ENCODE data around the gene GATM.
A peak's percentile ranks its signal among the peaks of the same experiment; 100 is the strongest.

GATM gene

GRCh38 chr15:45401665-45402161, 23.4 kb upstream of the GATM start:
- Histone ChIP-seq H3K9me3 (no peaks in the 10 kb centered on the region), H3K4me3 (ENCODE audit: low read depth, low read length) (peak overlapping the region; percentile 94), H3K27me3 (peaks cover 10% of the 10 kb centered on the region), H3K36me3 (peaks cover 23% of the 10 kb centered on the region), H3K4me1 (no peaks in the 10 kb centered on the region; the same call in 1 of the 2 replicates)
- no peak for DNase-seq
- no peak for TF ChIP-seq CTCF (IDR thresholded peaks at IDR 0.05; ENCODE audit: low read depth, low read length)

- no peak overlapping the region for H3K4me3 ChIP-seq (ENCODE audit: low read depth, low read length)
- H3K4me1 ChIP-seq: no peaks in the 10 kb centered on the region; the same call in 1 of the 2 replicates
- H3K27me3 ChIP-seq: peaks cover 30% of the 10 kb centered on the region
- no peaks in the 10 kb centered on the region for H3K9me3 ChIP-seq
- no peak for DNase-seq
- peak; percentile 69 for TF ChIP-seq CTCF (IDR thresholded peaks at IDR 0.05; ENCODE audit: low read depth, low read length)
- peaks cover 7% of the 10 kb centered on the region; the same call in 1 of the 2 replicates for H3K36me3 ChIP-seq
Observed at GRCh38 chr15:45399381-45400212, 21.3 kb upstream of the GATM start.

GRCh38 chr15:45397116-45397665, 18.8 kb upstream of the GATM start:
- H3K36me3 ChIP-seq: no peaks in the 10 kb centered on the region
- no peaks in the 10 kb centered on the region for H3K4me1 ChIP-seq
- DNase-seq: no peak
- no peaks in the 10 kb centered on the region for H3K9me3 ChIP-seq
- TF ChIP-seq CTCF (IDR thresholded peaks at IDR 0.05; ENCODE audit: low read depth, low read length): no peak
- H3K27me3 ChIP-seq: peaks cover 51% of the 10 kb centered on the region
- no peak overlapping the region for H3K4me3 ChIP-seq (ENCODE audit: low read depth, low read length)

GRCh38 chr15:45395943-45396342, 17.6 kb upstream of the GATM start:
- no peaks in the 10 kb centered on the region for H3K4me1 ChIP-seq

GRCh38 chr15:45394681-45395080, 16.3 kb upstream of the GATM start:
- no peak overlapping the region for H3K4me3 ChIP-seq (ENCODE audit: low read depth, low read length)

More at GRCh38 chr15:45395943-45396342, 17.6 kb upstream of the GATM start:
- TF ChIP-seq CTCF (IDR thresholded peaks at IDR 0.05; ENCODE audit: low read depth, low read length): no peak
- Histone ChIP-seq H3K27me3 (peaks cover 63% of the 10 kb centered on the region), H3K4me3 (ENCODE audit: low read depth, low read length) (no peak overlapping the region), H3K9me3 (no peaks in the 10 kb centered on the region), H3K36me3 (no peaks in the 10 kb centered on the region)
- no peak for DNase-seq

More at GRCh38 chr15:45394681-45395080, 16.3 kb upstream of the GATM start:
- DNase-seq: no peak
- peaks cover 75% of the 10 kb centered on the region for H3K27me3 ChIP-seq
- H3K36me3 ChIP-seq: no peaks in the 10 kb centered on the region
- no peak for TF ChIP-seq CTCF (IDR thresholded peaks at IDR 0.05; ENCODE audit: low read depth, low read length)
- H3K9me3 ChIP-seq: no peaks in the 10 kb centered on the region
- H3K4me1 ChIP-seq: no peaks in the 10 kb centered on the region
